ENCODE data around the gene NFKB1. TPM values are rescaled to one million over a fixed set of nuclear protein-coding genes. Genes with fewer than 3 reads are reported as not detected.

NFKB1 gene
- total RNA-seq, 1 donor from 2014 or later = 43.0 TPM

GRCh38 chr4:102526532-102526931 lies 25.4 kb downstream of the NFKB1 start:
- no peak overlapping the region for H3K4me3 ChIP-seq (ENCODE audit: low read depth, low read length)
- TF ChIP-seq CTCF (IDR thresholded peaks at IDR 0.05; ENCODE audit: insufficient read depth, low read length, poor library complexity, severe bottlenecking) = no peak
- no peaks in the 10 kb centered on the region for H3K36me3 ChIP-seq (ENCODE audit: control insufficient read depth, insufficient read depth, low read length)
- DNase-seq (ENCODE audit: low read depth) = no peak
- no peaks in the 10 kb centered on the region for H3K27me3 ChIP-seq (ENCODE audit: control insufficient read depth, insufficient read depth, low read length)

- Histone ChIP-seq H3K4me3 (ENCODE audit: low read depth, low read length) (no peak overlapping the region), H3K36me3 (ENCODE audit: control insufficient read depth, insufficient read depth, low read length) (no peaks in the 10 kb centered on the region), H3K27me3 (ENCODE audit: control insufficient read depth, insufficient read depth, low read length) (no peaks in the 10 kb centered on the region)
- TF ChIP-seq CTCF (IDR thresholded peaks at IDR 0.05; ENCODE audit: insufficient read depth, low read length, poor library complexity, severe bottlenecking) = no peak
- no peak for DNase-seq (ENCODE audit: low read depth)
These were observed 26.6 kb downstream of the NFKB1 start for GRCh38 chr4:102527695-102528283.

- Histone ChIP-seq H3K4me3 (ENCODE audit: low read depth, low read length) (no peak overlapping the region), H3K27me3 (ENCODE audit: control insufficient read depth, insufficient read depth, low read length) (no peaks in the 10 kb centered on the region), H3K36me3 (ENCODE audit: control insufficient read depth, insufficient read depth, low read length) (no peaks in the 10 kb centered on the region)
- no peak for TF ChIP-seq CTCF (IDR thresholded peaks at IDR 0.05; ENCODE audit: insufficient read depth, low read length, poor library complexity, severe bottlenecking)
- DNase-seq (ENCODE audit: low read depth) = no peak
These were observed 28.8 kb downstream of the NFKB1 start for GRCh38 chr4:102529977-102530376.

GRCh38 chr4:102530986-102531385 lies 29.8 kb downstream of the NFKB1 start:
- no peak overlapping the region for H3K4me3 ChIP-seq (ENCODE audit: low read depth, low read length)
- H3K36me3 ChIP-seq (ENCODE audit: control insufficient read depth, insufficient read depth, low read length) = no peaks in the 10 kb centered on the region
- H3K27me3 ChIP-seq (ENCODE audit: control insufficient read depth, insufficient read depth, low read length) = no peaks in the 10 kb centered on the region
- no peak for DNase-seq (ENCODE audit: low read depth)
- TF ChIP-seq CTCF (IDR thresholded peaks at IDR 0.05; ENCODE audit: insufficient read depth, low read length, poor library complexity, severe bottlenecking) = no peak

GRCh38 chr4:102531462-102531861 lies 30.3 kb downstream of the NFKB1 start:
- TF ChIP-seq CTCF (IDR thresholded peaks at IDR 0.05; ENCODE audit: insufficient read depth, low read length, poor library complexity, severe bottlenecking) = no peak
- DNase-seq (ENCODE audit: low read depth) = no peak

GRCh38 chr4:102533348-102533747 lies 32.2 kb downstream of the NFKB1 start:
- Histone ChIP-seq H3K27me3 (ENCODE audit: control insufficient read depth, insufficient read depth, low read length) (no peaks in the 10 kb centered on the region), H3K4me3 (ENCODE audit: low read depth, low read length) (no peak overlapping the region), H3K36me3 (ENCODE audit: control insufficient read depth, insufficient read depth, low read length) (no peaks in the 10 kb centered on the region)
- no peak for DNase-seq (ENCODE audit: low read depth)
- no peak for TF ChIP-seq CTCF (IDR thresholded peaks at IDR 0.05; ENCODE audit: insufficient read depth, low read length, poor library complexity, severe bottlenecking)

More at GRCh38 chr4:102531462-102531861, 30.3 kb downstream of the NFKB1 start:
- H3K36me3 ChIP-seq (ENCODE audit: control insufficient read depth, insufficient read depth, low read length) = no peaks in the 10 kb centered on the region
- H3K4me3 ChIP-seq (ENCODE audit: low read depth, low read length) = no peak overlapping the region
- no peaks in the 10 kb centered on the region for H3K27me3 ChIP-seq (ENCODE audit: control insufficient read depth, insufficient read depth, low read length)

Data from kidney epithelial cell (primary cell).